H1 (cell line): ENCODE results near the gene FMO3. TPM values are rescaled to one million over a fixed set of nuclear protein-coding genes. Genes with fewer than 3 reads are reported as not detected.

Experiments used
- CHD7 ChIP-seq: fragments of 300-600 bp; sonication (generic); IDR thresholded peaks from 2 replicates; pipeline ENCODE4 v1.7.1; 2012; ENCODE audit warnings: low read length, moderate library complexity, mild to moderate bottlenecking, inconsistent platforms; ENCODE audit not compliant: insufficient replicate concordance
- EGR1 ChIP-seq: IDR thresholded peaks from 2 replicates; pipeline ENCODE4 v1.6.1; 2011; ENCODE audit warnings: low read depth, low read length, borderline replicate concordance
- EZH2 ChIP-seq: fragments of 200-600 bp; sonication (generic); IDR thresholded peaks from 2 replicates; pipeline ENCODE4 v1.7.1; 2012; ENCODE audit warnings: low read depth, mild to moderate bottlenecking, moderate library complexity, low read length, inconsistent platforms; ENCODE audit not compliant: severe bottlenecking
- JUND ChIP-seq: IDR thresholded peaks from 2 replicates; pipeline ENCODE4 v1.6.1; 2011; ENCODE audit warnings: mild to moderate bottlenecking, improper control_type of control experiment, low read length
- NRF1 ChIP-seq: IDR thresholded peaks from 2 replicates; pipeline ENCODE4 v1.6.1; 2011; ENCODE audit warnings: mild to moderate bottlenecking, low read depth, low read length, improper control_type of control experiment
- SIRT6 ChIP-seq: IDR thresholded peaks from one replicate; pipeline ENCODE4 v1.7.1; 2012; ENCODE audit warnings: low read length, inconsistent platforms
- SIX5 ChIP-seq: IDR thresholded peaks from 2 replicates; pipeline ENCODE4 v1.6.1; 2011; ENCODE audit warnings: mild to moderate bottlenecking, low read depth, low read length
- TBP ChIP-seq: IDR thresholded peaks from 2 replicates; pipeline ENCODE4 v1.6.1; 2011; ENCODE audit warnings: low read depth, low read length, improper control_type of control experiment
- TEAD4 ChIP-seq: IDR thresholded peaks from 2 replicates; pipeline ENCODE4 v1.6.1; 2012; ENCODE audit warnings: low read depth, low read length, inconsistent platforms, mixed read lengths
- polyA plus RNA-seq, 7 experiments: library from polyadenylated mRNA; depleted of rRNA in 3 of 7; stranded (reverse) in 5 of 7; unstranded in 2 of 7; fragments of >200 nt in 5 of 7; fragments of 200-250 nt in 2 of 7; gene quantifications; 1 replicate in 5 of 7; 2 replicates in 1 of 7; 4 replicates in 1 of 7; pipeline versions ENCODE4 v1.2.1 to v1.2.3, GENCODE V29; 2011 to 2013; ENCODE audit warnings: missing spikeins in 2 of 7, mixed read lengths in 2 of 7
- total RNA-seq: library from RNA; stranded (reverse); fragmentation: NEBNext Ultra II Directional; extraction: Animal tissue kit (Norgen Biotek cat#: 25700); gene quantifications from 2 replicates; pipeline ENCODE4 v1.2.1, GENCODE V29; 2021

FMO3 gene
- total and polyA plus RNA-seq, 2 of the 8 experiments (the other 6 are each of a cell fraction or from before 2014, with no cell fraction given), result not detected

- TF ChIP-seq CHD7 (no peak), SIRT6 (no peak), SIX5 (no peak), TEAD4 (no peak), JUND (no peak), TBP (no peak), NRF1 (no peak), EZH2 (no peak), EGR1 (no peak)
Observed at GRCh38 chr1:171109966-171110365, 19.3 kb downstream of the FMO3 start (continued).
